ENCODE data around the gene ELMO1.

Gene ELMO1

DNA sequence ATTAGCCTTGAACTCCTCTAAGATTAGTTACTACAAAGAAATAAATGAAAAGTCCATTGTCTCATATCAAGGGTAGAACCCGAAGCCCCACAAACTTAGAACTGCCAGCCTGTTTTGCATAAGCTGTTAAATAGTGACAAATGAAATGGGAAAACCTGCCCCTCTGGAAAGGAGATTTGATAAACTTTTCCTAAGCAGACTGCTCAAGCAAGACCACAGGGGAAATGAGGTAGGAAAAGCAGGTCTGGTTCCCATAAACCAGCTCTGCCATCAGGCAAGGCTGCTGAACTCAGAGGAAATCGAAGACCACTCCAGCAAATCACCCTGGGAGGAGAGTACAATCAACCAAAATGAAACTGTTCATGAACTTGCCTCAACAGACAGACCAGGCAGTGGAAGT is 542.8 kb downstream of the ELMO1 start:
- POLR2A ChIA-PET = no interaction called here
- DNase-seq (ENCODE audit: extremely low spot score) = no peak
- TF ChIP-seq, protein P1, sequence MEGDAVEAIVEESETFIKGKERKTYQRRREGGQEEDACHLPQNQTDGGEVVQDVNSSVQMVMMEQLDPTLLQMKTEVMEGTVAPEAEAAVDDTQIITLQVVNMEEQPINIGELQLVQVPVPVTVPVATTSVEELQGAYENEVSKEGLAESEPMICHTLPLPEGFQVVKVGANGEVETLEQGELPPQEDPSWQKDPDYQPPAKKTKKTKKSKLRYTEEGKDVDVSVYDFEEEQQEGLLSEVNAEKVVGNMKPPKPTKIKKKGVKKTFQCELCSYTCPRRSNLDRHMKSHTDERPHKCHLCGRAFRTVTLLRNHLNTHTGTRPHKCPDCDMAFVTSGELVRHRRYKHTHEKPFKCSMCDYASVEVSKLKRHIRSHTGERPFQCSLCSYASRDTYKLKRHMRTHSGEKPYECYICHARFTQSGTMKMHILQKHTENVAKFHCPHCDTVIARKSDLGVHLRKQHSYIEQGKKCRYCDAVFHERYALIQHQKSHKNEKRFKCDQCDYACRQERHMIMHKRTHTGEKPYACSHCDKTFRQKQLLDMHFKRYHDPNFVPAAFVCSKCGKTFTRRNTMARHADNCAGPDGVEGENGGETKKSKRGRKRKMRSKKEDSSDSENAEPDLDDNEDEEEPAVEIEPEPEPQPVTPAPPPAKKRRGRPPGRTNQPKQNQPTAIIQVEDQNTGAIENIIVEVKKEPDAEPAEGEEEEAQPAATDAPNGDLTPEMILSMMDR (IDR thresholded peaks at IDR 0.05; ENCODE audit: control extremely low read depth, extremely low read depth, low read depth, missing control alignments) = no peak
- CTCF ChIA-PET = interaction anchor here (1.8 to 2.7 kb wide), 2 partner anchors 14 to 16 kb away, joined by 4 to 8 read pairs; no protein-coding TSS in a partner anchor

- ChIA-PET CTCF (interaction anchor here (1.0 to 2.7 kb wide), 5 partner anchors 11 to 277 kb away, joined by 3 to 8 read pairs (median 4); no protein-coding TSS in a partner anchor), POLR2A (no interaction called here)
- TF ChIP-seq, protein P1 (IDR thresholded peaks at IDR 0.05; ENCODE audit: control extremely low read depth, extremely low read depth, low read depth, missing control alignments) = no peak
- DNase-seq (ENCODE audit: extremely low spot score) = no peak
Observed at GRCh38 chr7:36904802-36905201, 543.9 kb downstream of the ELMO1 start.

- CTCF ChIA-PET = interaction anchor here (1.0 to 2.7 kb wide), 4 partner anchors 12 to 278 kb away, joined by 3 to 8 read pairs (median 5); no protein-coding TSS in a partner anchor
- DNase-seq (ENCODE audit: extremely low spot score) = no peak
Observed at GRCh38 chr7:36904101-36904500, 544.6 kb downstream of the ELMO1 start.

GRCh38 chr7:36900988-36901710 is 547.5 kb downstream of the ELMO1 start:
- ChIA-PET POLR2A (no interaction called here), CTCF (interaction anchor here (1.0 kb wide), 1 partner anchor 14 kb away, joined by 3 read pairs; no protein-coding TSS in a partner anchor)
- TF ChIP-seq, protein P1 (IDR thresholded peaks at IDR 0.05; ENCODE audit: control extremely low read depth, extremely low read depth, low read depth, missing control alignments) = no peak
- DNase-seq (ENCODE audit: extremely low spot score) = no peak

More at GRCh38 chr7:36904101-36904500, 544.6 kb downstream of the ELMO1 start:
- POLR2A ChIA-PET = no interaction called here
- TF ChIP-seq, protein P1 (IDR thresholded peaks at IDR 0.05; ENCODE audit: control extremely low read depth, extremely low read depth, low read depth, missing control alignments) = no peak

DNA sequence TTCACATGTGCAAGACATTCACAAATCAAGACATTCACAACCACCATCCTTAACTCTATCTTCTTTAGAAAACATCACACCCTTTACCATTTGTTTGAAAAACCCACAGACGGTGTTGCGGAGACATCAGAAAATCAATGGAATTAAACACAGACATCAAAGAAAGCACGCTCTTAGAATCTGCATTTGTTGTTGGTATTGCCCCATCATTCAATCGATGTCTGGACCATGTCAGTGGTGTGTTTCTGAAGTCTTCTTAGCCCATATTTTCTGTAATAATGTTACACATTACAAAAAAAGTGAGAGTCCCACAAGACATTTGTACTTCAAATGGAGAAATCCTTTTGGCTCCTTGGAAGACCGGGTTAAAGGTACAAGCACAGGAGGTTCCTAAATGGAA is 550.5 kb downstream of the ELMO1 start:
- TF ChIP-seq, protein P1 (IDR thresholded peaks at IDR 0.05; ENCODE audit: control extremely low read depth, extremely low read depth, low read depth, missing control alignments) = no peak
- ChIA-PET CTCF (interaction anchor here (1.4 to 1.6 kb wide), 2 partner anchors 32 to 300 kb away, joined by 4 read pairs; no protein-coding TSS in a partner anchor), POLR2A (no interaction called here)
- no peak for DNase-seq (ENCODE audit: extremely low spot score)

DNA sequence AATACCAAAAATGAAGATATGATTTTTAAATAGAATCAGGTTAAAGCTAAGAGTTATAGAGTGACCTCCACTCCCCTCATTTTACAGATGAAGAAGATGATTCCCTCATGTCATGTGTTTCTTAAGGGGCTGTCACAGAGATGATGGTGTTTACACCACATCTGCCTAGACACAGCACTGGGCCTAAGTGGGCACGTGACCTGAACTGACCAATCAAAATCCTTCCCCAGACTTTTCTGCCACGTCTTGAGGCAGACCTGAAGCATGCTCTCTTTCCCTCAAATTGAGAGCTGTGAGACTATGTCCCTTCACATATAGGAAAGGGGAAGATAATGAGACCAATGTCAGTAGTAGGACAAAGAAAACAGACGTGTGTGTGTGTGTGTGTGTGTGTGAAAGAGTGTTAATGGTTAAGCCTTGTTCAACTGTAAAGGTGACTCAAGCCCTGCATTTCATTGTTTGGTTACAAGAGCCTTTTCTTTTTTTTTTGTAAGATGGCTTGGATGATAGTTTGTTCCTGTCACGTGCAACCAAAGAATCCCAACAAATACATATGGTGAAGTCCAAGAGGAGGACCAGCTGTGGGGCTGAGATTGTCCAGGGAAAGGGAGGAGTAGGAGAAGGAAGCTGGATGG is 551.6 kb downstream of the ELMO1 start:
- POLR2A ChIA-PET = no interaction called here
- TF ChIP-seq, protein P1 (IDR thresholded peaks at IDR 0.05; ENCODE audit: control extremely low read depth, extremely low read depth, low read depth, missing control alignments) = no peak
- CTCF ChIA-PET = interaction anchor here (1.2 to 1.6 kb wide), 3 partner anchors 33 to 301 kb away, joined by 3 to 4 read pairs (median 4); no protein-coding TSS in a partner anchor
- no peak for DNase-seq (ENCODE audit: extremely low spot score)
